ENCODE measurements around the gene ABRAXAS1.

Gene ABRAXAS1

DNA sequence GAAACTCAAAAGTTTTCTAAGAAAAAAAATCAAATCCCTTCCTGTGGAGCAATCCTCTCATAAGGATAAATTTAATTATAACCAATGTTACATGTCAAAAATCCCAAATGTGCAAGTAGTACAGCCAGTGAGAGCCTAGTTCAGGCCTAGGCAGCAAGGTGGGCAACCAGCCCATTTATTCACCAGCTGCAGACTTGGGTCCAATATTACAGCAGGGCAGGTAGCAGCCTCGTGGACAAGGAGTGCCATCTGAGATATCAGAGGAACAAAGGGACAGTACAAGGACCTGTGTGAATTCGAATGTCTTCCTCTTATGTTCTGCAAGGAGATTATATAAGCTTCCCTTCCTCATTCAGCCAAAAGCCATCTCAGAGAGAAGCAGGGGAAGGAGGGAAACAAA lies 35.9 kb downstream of the ABRAXAS1 start:
- DNase-seq: no peak

DNA sequence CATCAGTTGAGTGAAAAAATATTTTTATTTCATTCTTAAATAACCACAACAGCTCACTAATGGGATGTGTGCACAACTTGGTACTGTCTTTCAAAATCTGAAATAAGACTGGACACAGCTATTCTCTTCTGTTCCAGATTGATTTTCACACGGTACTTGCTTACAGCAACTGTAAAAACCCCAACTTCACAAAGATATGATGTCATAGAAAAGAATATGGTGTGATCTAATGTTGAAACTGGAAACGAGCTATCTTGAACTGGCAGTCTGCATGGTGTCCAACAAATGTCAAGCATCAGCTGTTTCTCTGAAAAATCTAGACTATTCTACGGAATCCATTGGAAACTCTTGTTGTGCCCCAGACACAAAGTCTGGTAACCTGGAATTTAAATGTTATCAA lies 44.0 kb downstream of the ABRAXAS1 start:
- no peak for DNase-seq

DNA sequence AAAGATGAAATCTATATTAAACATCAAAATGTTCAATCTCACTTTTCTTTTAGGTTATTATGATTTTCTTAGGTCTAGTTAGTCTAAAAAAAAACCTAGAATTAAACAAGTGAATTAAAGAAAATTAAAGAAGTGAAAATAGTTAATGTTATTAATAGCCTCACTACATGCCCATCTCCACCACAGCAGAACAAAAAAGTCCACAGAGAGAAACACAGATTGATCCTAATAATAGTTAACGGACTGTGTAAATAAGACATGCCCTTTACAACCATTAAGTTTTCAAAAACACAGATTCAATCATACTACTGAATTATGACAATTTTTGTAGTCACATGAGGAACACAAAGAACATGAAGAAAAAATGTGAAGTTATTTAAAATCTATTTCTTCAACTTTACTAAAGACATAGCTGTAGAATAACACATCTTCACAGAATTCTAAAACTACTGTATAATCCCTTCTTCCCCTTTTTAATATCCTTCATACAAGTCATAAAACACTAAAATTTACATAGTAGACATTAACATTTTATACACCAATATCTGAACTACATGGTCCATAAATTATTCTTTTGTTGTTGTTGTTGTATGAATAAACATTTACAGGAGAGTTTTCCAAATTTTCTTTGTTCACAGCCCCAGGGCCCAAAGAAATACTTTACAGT lies 44.6 kb downstream of the ABRAXAS1 start:
- no peak for DNase-seq

DNA sequence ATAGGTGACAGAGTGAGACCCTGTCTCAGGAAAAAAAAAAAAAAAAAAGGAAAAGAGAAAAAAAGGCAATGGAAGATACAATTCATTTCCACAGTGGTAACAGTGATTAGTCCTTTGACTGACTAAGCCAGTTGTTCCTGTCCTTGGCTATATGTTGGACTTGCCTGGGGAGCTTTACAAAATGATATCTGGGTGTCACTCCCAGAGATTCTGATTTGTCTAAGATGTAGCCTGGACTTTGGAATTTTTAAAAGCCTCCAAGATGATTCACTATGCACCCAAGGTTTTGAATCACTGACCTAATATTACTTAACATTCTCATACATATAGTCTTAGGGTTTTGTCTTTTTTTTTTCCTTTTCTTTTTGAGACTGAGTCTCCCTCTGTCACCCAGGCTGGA lies 46.2 kb downstream of the ABRAXAS1 start:
- DNase-seq: no peak

DNA sequence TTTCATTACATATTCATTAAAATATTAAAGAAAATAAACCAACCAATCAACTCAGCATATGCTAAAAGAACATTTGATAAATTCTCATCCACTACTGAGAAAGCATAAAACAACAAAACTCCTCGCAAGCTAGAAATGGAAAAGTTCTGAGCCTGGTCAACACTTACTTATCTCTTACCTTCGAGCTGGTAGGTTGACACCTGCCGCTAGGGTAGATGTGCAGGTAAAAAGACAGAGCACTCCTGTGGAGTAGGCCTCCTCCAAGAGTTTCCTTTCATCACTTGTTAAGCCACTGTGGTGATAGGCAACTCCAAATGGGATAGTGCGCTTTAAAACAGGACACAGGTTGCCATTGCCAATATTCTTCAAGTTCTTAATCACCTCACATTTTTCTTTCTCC lies 48.2 kb downstream of the ABRAXAS1 start:
- no peak for DNase-seq

DNA sequence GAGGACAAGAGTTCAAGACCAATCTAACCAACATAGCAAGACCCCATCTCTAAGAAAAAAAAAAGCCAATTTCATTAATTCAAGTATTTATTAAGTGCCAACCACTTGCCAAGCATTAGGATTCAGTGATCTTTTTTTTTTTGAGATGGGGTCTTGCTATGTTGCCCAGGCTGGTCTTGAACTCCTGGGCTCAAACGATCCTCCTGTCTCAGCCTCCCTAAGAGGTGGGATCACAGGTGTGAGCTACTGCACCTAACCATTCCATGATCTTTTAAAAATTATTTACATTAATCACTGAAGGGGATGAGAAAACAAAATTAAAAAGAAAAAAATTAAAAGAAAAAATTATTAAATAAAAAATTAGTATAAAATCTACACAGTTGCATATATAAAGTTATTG lies 53.7 kb downstream of the ABRAXAS1 start:
- no peak for DNase-seq

DNA sequence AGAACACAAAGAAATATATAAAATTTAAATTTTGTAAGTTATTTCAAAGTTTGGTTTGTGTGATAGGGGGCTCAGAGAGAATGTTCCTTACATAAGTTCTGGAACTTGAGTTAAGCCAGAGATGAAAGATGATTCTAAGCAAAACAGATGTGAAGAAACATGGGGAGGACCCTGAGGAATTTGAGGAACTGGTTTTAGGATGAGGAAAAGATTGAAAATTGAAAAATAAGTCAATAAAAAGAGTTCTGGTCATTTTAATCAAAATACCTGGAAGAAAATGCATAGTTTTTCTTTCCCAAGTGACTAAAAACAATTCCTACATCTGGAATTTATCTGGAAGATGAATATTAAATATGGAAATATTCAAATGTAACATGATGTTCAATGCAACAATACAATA lies 66.7 kb downstream of the ABRAXAS1 start:
- no peak for DNase-seq

DNA sequence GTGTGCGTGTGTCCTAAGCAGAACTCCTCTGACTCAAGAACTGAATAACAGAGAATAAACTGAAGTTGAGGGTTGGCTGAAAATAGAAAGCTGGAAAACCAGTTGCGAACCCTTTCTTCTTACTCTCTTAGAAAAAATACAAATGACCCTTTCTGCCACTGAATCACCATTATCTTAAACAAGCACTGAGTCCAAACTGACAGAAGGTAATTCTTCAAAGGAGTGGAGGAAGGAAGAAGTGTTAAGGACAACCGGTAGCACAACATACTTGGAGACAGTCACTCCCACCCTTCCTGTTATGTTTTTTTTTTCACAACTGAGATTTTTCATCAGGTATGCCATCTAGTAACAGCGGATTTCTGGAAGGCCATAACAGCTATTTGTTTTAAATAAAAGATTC lies 67.3 kb downstream of the ABRAXAS1 start:
- no peak for DNase-seq

DNA sequence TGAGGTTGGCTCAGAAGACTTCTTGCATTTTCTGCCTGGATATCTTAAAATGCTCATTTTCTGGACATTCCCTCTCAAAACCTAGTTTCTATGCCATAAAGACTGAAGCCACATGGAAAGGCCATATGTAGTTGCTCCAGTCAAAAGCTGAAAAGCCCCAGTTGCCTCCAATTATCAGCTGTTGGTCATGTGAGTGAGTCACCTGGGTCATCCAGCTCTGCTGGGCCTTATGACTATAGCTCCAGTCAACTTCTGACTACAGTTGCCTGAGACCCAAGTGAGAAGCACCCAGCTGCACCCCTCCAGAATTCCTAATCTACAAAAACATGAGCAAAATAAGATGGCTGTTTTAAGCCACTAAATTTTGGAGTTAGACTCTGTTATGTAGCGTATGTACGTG lies 71.2 kb downstream of the ABRAXAS1 start:
- DNase-seq: no peak
